Esophagus mucosa (tissue), 1 donor: ENCODE measurements around the gene ERGIC2. TPM values are rescaled to one million over a fixed set of nuclear protein-coding genes. Genes with fewer than 3 reads are reported as not detected.
"Not testable (repeated sequence)": the region's sequence is repeated elsewhere in the genome, so short reads cannot be mapped to it uniquely, and the experiment has no call there.

ENCODE experiments used
- ATAC-seq: fragments of 200-7000 bp; cut with Tn5 transposase; one replicate; pipeline ENCODE4 v1.9.1; 2020
- total RNA-seq: library from RNA; stranded (reverse); gene quantifications from one replicate; pipeline ENCODE4 v1.2.4, GENCODE V29; 2023
- donor health status: DM: yes; HTN: yes; CAD: no.

The ERGIC2 gene
- total RNA-seq, 1 donor from 2014 or later: 43.3 TPM

DNA sequence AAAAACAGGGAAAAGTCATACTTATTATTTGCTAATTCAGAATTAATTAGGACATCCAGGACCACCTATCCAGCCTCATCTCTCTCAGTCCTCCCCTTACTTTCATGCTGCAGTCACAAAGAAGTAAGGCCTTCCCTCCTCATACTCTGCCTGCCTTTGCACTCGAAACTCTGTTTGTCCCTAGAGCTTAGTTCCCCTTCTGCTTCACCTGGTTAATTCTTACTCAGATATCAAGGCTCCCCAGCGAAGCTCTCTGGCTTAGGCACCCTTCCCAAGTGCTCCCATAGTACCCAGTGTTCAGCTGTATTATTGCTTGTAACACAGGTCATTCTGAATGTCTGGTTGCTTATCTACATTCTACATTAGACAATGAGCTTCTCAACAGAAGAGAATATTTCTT, 81.3 kb downstream of the ERGIC2 start:
- ATAC-seq: no peak

DNA sequence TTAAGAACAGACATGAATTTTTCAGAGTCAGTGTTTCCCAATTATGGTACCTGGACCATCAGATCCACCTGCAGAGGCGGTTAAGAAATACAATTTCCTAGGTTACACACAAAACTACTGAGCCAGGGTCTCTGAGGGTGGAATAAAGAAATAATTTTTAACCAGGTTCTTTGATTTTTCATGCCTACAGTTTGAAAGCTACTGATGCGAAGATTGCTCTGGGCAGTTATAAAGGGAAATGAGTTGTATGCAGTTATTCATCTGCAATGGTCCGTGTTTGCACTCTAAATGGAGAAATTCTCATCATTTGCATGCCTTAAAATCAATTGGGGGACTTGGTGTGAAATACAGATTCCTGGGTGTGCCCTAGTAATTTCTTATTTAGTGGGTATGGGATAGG, 89.7 kb downstream of the ERGIC2 start:
- ATAC-seq: no peak

- not testable (repeated sequence) for ATAC-seq
Observed at GRCh38 chr12:29290475-29290874, 90.5 kb downstream of the ERGIC2 start.

DNA sequence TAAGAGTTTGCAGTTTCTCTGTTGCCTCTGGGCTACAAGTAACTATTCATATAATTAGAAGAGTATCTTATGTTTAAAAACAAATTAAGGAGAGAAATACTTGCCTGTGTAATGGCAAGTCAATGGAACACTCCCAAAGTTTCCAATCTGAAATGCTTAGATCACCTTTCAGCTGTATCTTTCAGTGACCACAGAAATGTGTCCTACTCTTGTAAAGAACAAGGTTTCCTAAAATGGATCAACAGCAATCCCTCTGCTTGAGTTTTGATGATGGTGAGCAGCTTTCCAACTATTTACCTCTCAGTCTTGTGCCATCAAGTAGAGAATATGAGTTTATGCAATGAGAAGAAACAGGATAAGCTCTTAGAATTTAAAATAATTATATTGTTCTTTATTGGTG, 92.9 kb downstream of the ERGIC2 start:
- no peak for ATAC-seq

- ATAC-seq: no peak
Observed at GRCh38 chr12:29287622-29288021, 93.3 kb downstream of the ERGIC2 start.

Other genes with a start within 250 kb of the ERGIC2 start
- 1.1 TPM for gene FAR2, start 231.9 kb downstream of the ERGIC2 start, total RNA-seq
- not detected for gene OVCH1, start 116.5 kb upstream of the ERGIC2 start, total RNA-seq